Transverse colon (tissue), 4 donors: ENCODE data around the gene LRRN3. TPM values are rescaled to one million over a fixed set of nuclear protein-coding genes. Genes with fewer than 3 reads are reported as not detected.

ENCODE experiments used
- DNase-seq: peaks from one replicate; pipeline ENCODE4 v3.0.0-alpha.2; 2019
- H3K27ac ChIP-seq, 4 donors: fragments of 200-600 bp; sonication (generic); 2 replicates each; pipeline ENCODE4 v1.5.1; 2016 to 2018; ENCODE audit warnings: inconsistent platforms in 4 of 4
- H3K27me3 ChIP-seq: fragments of 200-600 bp; sonication (generic); 2 replicates; pipeline ENCODE4 v1.5.1; 2017; ENCODE audit warnings: inconsistent platforms
- H3K36me3 ChIP-seq, 4 donors: fragments of 200-600 bp; sonication (generic); 2 replicates each; pipeline ENCODE4 v1.5.1; 2017 to 2019; ENCODE audit warnings: inconsistent platforms in 4 of 4
- H3K4me1 ChIP-seq, 4 donors: fragments of 200-600 bp; sonication (generic); 2 replicates each; pipeline ENCODE4 v1.5.1; 2017 to 2020; ENCODE audit warnings: inconsistent platforms in 4 of 4
- H3K4me3 ChIP-seq, 4 donors: fragments of 200-600 bp; sonication (generic); 1 replicate in 1 of 4; 2 replicates in 3 of 4; pipeline versions ENCODE4 v1.5.1 to v1.6.1; 2017 to 2019; ENCODE audit warnings: inconsistent platforms in 4 of 4
- H3K9me3 ChIP-seq, 2 donors: fragments of 200-600 bp; sonication (generic); 2 replicates each; pipeline ENCODE4 v1.5.1; 2017 to 2019; ENCODE audit warnings: inconsistent platforms in 2 of 2
- CTCF ChIP-seq, 5 experiments: fragments of 200-600 bp in 3 of 5; fragments of 450-650 bp in 2 of 5; sonication (generic) in 3 of 5; IDR thresholded peaks; 1 replicate in 2 of 5; 2 replicates in 3 of 5; pipeline ENCODE4 v1.5.1; 2016 to 2017; ENCODE audit warnings: antibody characterized with exemption in 5 of 5, inconsistent platforms in 3 of 5, mild to moderate bottlenecking in 2 of 5, moderate library complexity in 1 of 5
- EP300 ChIP-seq: sonication (generic); formaldehyde crosslinking; IDR thresholded peaks from one replicate; pipeline ENCODE4 v1.6.1; 2017; ENCODE audit warnings: antibody characterized with exemption, low read depth
- POLR2A ChIP-seq: fragments of 450-650 bp; IDR thresholded peaks from one replicate; pipeline ENCODE4 v1.6.1; 2016; ENCODE audit warnings: antibody characterized with exemption, mild to moderate bottlenecking, moderate library complexity
- POLR2AphosphoS5 ChIP-seq, 3 donors: sonication (generic); formaldehyde crosslinking; IDR thresholded peaks; one replicate each; pipeline ENCODE4 v1.6.1; 2016; ENCODE audit warnings: antibody characterized with exemption in 3 of 3
- WGBS, 2 donors: methylation state at CpG; one replicate each; pipeline ENCODE4 v1.1.5; 2018; ENCODE audit warnings: low coverage in 1 of 2; 5-methylcytosine and 5-hydroxymethylcytosine counted together
- in situ Hi-C, 4 donors: fragments of 200-750 bp; cut with MboI; loops; one replicate each; pipeline versions ENCODE4 v1.15.0 to v1.15.1; 2017; ENCODE audit warnings: low sequenced_read_pairs in 3 of 4, low pct_ligation_motif_present in 1 of 4, low pct_unique_long_range_greater_than_20kb in 1 of 4
- intact Hi-C: fragments of 100-400 bp; cut with DNase I; formaldehyde crosslinking; loops from one replicate; pipeline ENCODE4 v1.15.1; 2023; ENCODE audit warnings: low total_unique reads
- total RNA-seq, 4 donors: library from RNA; depleted of rRNA; stranded (reverse); fragments of >200 nt; gene quantifications; one replicate each; pipeline ENCODE4 v1.1.0, GENCODE V29; 2016

The LRRN3 gene
- total RNA-seq, 4 donors from 2014 or later, result 0.27 to 0.32 TPM; not detected in 2

GRCh38 chr7:111103678-111104274 is 12.8 kb downstream of the LRRN3 start:
- in situ Hi-C loops, result no loop called here
- no peak overlapping the region for H3K27ac ChIP-seq
- no peaks in the 10 kb centered on the region for H3K9me3 ChIP-seq
- DNase-seq, result no peak
- no peak overlapping the region for H3K4me3 ChIP-seq
- no peaks in the 10 kb centered on the region for H3K27me3 ChIP-seq
- TF ChIP-seq EP300 (no peak), POLR2A (no peak), POLR2AphosphoS5 (IDR thresholded peaks at IDR 0.05) (no peak), CTCF (IDR thresholded peaks at IDR 0.05) (no peak)
- intact Hi-C loops, result no loop called here
- H3K4me1 ChIP-seq, result no peaks in the 10 kb centered on the region
- 72 to 79% methylated on average over 4 of the region's 4 CpGs for whole genome bisulfite sequencing, 2 donors
- H3K36me3 ChIP-seq, result no peaks in the 10 kb centered on the region

- WGBS, 2 donors, result 85 to 89% methylated on average over 3 of the region's 3 CpGs
- H3K4me3 ChIP-seq, result no peak overlapping the region
- intact Hi-C loops, result no loop called here
- H3K27ac ChIP-seq, result no peak overlapping the region
- TF ChIP-seq CTCF (IDR thresholded peaks at IDR 0.05) (no peak), EP300 (no peak), POLR2AphosphoS5 (IDR thresholded peaks at IDR 0.05) (no peak), POLR2A (no peak)
- H3K36me3 ChIP-seq, result no peaks in the 10 kb centered on the region
- no peaks in the 10 kb centered on the region for H3K4me1 ChIP-seq
- H3K9me3 ChIP-seq, result no peaks in the 10 kb centered on the region
- in situ Hi-C loops, result no loop called here
- no peak for DNase-seq
- no peaks in the 10 kb centered on the region for H3K27me3 ChIP-seq
Observed at GRCh38 chr7:111104710-111105109, 13.8 kb downstream of the LRRN3 start.

- no peak overlapping the region for H3K4me3 ChIP-seq
- no peaks in the 10 kb centered on the region for H3K36me3 ChIP-seq
- intact Hi-C loops, result no loop called here
- H3K9me3 ChIP-seq, result no peaks in the 10 kb centered on the region
- DNase-seq, result no peak
- no peak overlapping the region for H3K27ac ChIP-seq
- in situ Hi-C loops, result no loop called here
- TF ChIP-seq EP300 (no peak), POLR2A (no peak), POLR2AphosphoS5 (IDR thresholded peaks at IDR 0.05) (no peak), CTCF (IDR thresholded peaks at IDR 0.05) (no peak)
- H3K4me1 ChIP-seq, result no peaks in the 10 kb centered on the region
- 85 to 92% methylated on average over 3 of the region's 3 CpGs for WGBS, 2 donors
- no peaks in the 10 kb centered on the region for H3K27me3 ChIP-seq
Observed at GRCh38 chr7:111105269-111105668, 14.3 kb downstream of the LRRN3 start.

GRCh38 chr7:111107579-111107978 is 16.7 kb downstream of the LRRN3 start:
- H3K36me3 ChIP-seq, result no peaks in the 10 kb centered on the region
- no peaks in the 10 kb centered on the region for H3K4me1 ChIP-seq
- WGBS, 2 donors, result 75 to 82% methylated on average over 1 of the region's 1 CpG
- H3K9me3 ChIP-seq, result no peaks in the 10 kb centered on the region
- in situ Hi-C loops, result no loop called here
- TF ChIP-seq CTCF (IDR thresholded peaks at IDR 0.05) (no peak), POLR2AphosphoS5 (IDR thresholded peaks at IDR 0.05) (no peak), EP300 (no peak), POLR2A (no peak)
- H3K4me3 ChIP-seq, result no peak overlapping the region
- no peak for DNase-seq
- H3K27me3 ChIP-seq, result no peaks in the 10 kb centered on the region
- intact Hi-C loops, result no loop called here
- no peak overlapping the region for H3K27ac ChIP-seq
